ENCODE results near the gene ASTN2. TPM values are rescaled to one million over a fixed set of nuclear protein-coding genes. Genes with fewer than 3 reads are reported as not detected.

Gene ASTN2
- total and polyA plus RNA-seq, 4 donors = 0.57 to 2.9 (median 1.4) TPM

- Histone ChIP-seq H3K9me3 (ENCODE audit: control insufficient read depth in 4 of 4, low read length in 3 of 4) (no peaks in the 10 kb centered on the region), H3K36me3 (ENCODE audit: control insufficient read depth in 4 of 4, insufficient read depth in 3 of 4, low read depth in 1 of 4, low read length in 3 of 4) (no peaks in the 10 kb centered on the region), H3K9ac (ENCODE audit: low read depth in 1 of 2, low read length in 2 of 2) (no peak overlapping the region), H3K4me3 (ENCODE audit: low read depth in 1 of 3, low read length in 3 of 3) (no peak overlapping the region), H3K4me1 (ENCODE audit: control insufficient read depth in 4 of 4, insufficient read depth in 4 of 4, low read length in 3 of 4) (peaks cover 0 to 6% (median 0%) of the 10 kb centered on the region in 4 donors), H3K27me3 (ENCODE audit: control insufficient read depth in 4 of 4, insufficient read depth in 4 of 4, low read length in 3 of 4) (no peaks in the 10 kb centered on the region), H3K27ac (ENCODE audit: low read depth in 1 of 2, low read length in 2 of 2) (no peak overlapping the region)
- no peak for DNase-seq (ENCODE audit: low spot score)
- TF ChIP-seq FOXA1 (IDR thresholded peaks at IDR 0.05) = no peak
- TF ChIP-seq TAF1 (conservative IDR thresholded peaks at IDR 0.05) = no peak
- TF ChIP-seq, protein P1, sequence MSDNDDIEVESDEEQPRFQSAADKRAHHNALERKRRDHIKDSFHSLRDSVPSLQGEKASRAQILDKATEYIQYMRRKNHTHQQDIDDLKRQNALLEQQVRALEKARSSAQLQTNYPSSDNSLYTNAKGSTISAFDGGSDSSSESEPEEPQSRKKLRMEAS (IDR thresholded peaks at IDR 0.05) = no peak
- no peak for TF ChIP-seq NR2F2 (IDR thresholded peaks at IDR 0.05)
- TF ChIP-seq REST (IDR thresholded peaks at IDR 0.05) = no peak
- TF ChIP-seq FOXA2 (IDR thresholded peaks at IDR 0.05) = no peak
- no peak for TF ChIP-seq JUND (IDR thresholded peaks at IDR 0.05)
- TF ChIP-seq, protein P2, sequence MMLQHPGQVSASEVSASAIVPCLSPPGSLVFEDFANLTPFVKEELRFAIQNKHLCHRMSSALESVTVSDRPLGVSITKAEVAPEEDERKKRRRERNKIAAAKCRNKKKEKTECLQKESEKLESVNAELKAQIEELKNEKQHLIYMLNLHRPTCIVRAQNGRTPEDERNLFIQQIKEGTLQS (IDR thresholded peaks at IDR 0.05) = no peak
- TF ChIP-seq ZBTB33 (IDR thresholded peaks at IDR 0.05) = no peak
- no peak for TF ChIP-seq HNF4G (IDR thresholded peaks at IDR 0.05)
- no peak for TF ChIP-seq CTCF (IDR thresholded peaks at IDR 0.05; ENCODE audit: low read depth, low read length, missing input control)
- no peak for TF ChIP-seq SP1 (IDR thresholded peaks at IDR 0.05)
- no peak for TF ChIP-seq GABPA (IDR thresholded peaks at IDR 0.05 in 1 of 2, conservative IDR thresholded peaks at IDR 0.05 in 1 of 2)
- no peak for TF ChIP-seq YY1 (IDR thresholded peaks at IDR 0.05)
- no peak for TF ChIP-seq HNF4A (conservative IDR thresholded peaks at IDR 0.05)
- no peak for TF ChIP-seq EGR1 (IDR thresholded peaks at IDR 0.05; ENCODE audit: low read depth in 2 of 2)
- WGBS = 58% methylated on average over 3 of the region's 3 CpGs
These were observed 964.3 kb downstream of the ASTN2 start for GRCh38 chr9:116450378-116451139.

Data from liver (tissue), 9 donors.